WTC11 (cell line): ENCODE measurements around the gene VPREB3. TPM values are rescaled to one million over a fixed set of nuclear protein-coding genes. Genes with fewer than 3 reads are reported as not detected.

ENCODE experiments used
- ATAC-seq: fragments of 200-7000 bp; cut with Tn5 transposase; 2 replicates; pipeline ENCODE4 v1.10.0; 2021; ENCODE audit warnings: mild to moderate bottlenecking, moderate library complexity
- CTCF ChIA-PET: fragments of 300-600 bp; sonication (Branson Sonifier 250); formaldehyde crosslinking; loops from one replicate; lab custom pipeline; 2021; ENCODE audit warnings: antibody characterized with exemption; lab: Charles Lee
- POLR2A ChIA-PET: fragments of 350-600 bp; sonication (Branson Sonifier 250); formaldehyde crosslinking; loops from one replicate; lab custom pipeline; 2021; ENCODE audit warnings: antibody characterized with exemption; lab: Charles Lee
- DNase-seq: peaks from one replicate; pipeline ENCODE4 v3.0.0; 2021; ENCODE audit warnings: low spot score
- H3K27ac Mint-ChIP-seq: 2 replicates; pipeline ENCODE4 v1.8.0; 2021; ENCODE audit warnings: mixed read lengths
- H3K27me3 Mint-ChIP-seq: 2 replicates; pipeline ENCODE4 v1.8.0; 2021; ENCODE audit warnings: low read depth, mild to moderate bottlenecking, moderate library complexity, mixed read lengths
- H3K36me3 Mint-ChIP-seq: 2 replicates; pipeline ENCODE4 v1.8.0; 2021; ENCODE audit warnings: mixed read lengths
- H3K4me1 Mint-ChIP-seq: 2 replicates; pipeline ENCODE4 v1.8.0; 2022; ENCODE audit warnings: mixed read lengths
- H3K4me3 Mint-ChIP-seq: 2 replicates; pipeline ENCODE4 v1.8.0; 2021; ENCODE audit warnings: mild to moderate bottlenecking, moderate library complexity, mixed read lengths
- H3K9me3 Mint-ChIP-seq: 2 replicates; pipeline ENCODE4 v1.8.0; 2021; ENCODE audit warnings: mixed read lengths
- CBFB ChIP-seq: sonication (generic); formaldehyde crosslinking; IDR thresholded peaks from 2 replicates; pipeline ENCODE4 v1.8.1; 2022; ENCODE audit warnings: mild to moderate bottlenecking, low read depth, missing genetic modification reagents
- GABPB1 ChIP-seq: sonication (generic); formaldehyde crosslinking; IDR thresholded peaks from 2 replicates; pipeline ENCODE4 v1.8.1; 2023; ENCODE audit warnings: mild to moderate bottlenecking, missing genetic modification reagents
- JAZF1 ChIP-seq: fragments of 250-450 bp; sonication (Bioruptor Pico); IDR thresholded peaks from 2 replicates; pipeline ENCODE4 v1.9.0; 2021; ENCODE audit warnings: moderate library complexity, mild to moderate bottlenecking, inconsistent platforms
- SMAD4 ChIP-seq: sonication (generic); formaldehyde crosslinking; IDR thresholded peaks from 2 replicates; pipeline ENCODE4 v1.8.0; 2022; ENCODE audit warnings: mild to moderate bottlenecking, missing genetic modification reagents
- SOX15 ChIP-seq: fragments of 250-450 bp; sonication (Bioruptor Pico); IDR thresholded peaks from 2 replicates; pipeline ENCODE4 v1.9.0; 2021; ENCODE audit warnings: mild to moderate bottlenecking
- ZBTB21 ChIP-seq: sonication (generic); formaldehyde crosslinking; IDR thresholded peaks from 2 replicates; pipeline ENCODE4 v1.8.1; 2023; ENCODE audit warnings: mild to moderate bottlenecking, missing genetic modification reagents, borderline replicate concordance
- total RNA-seq: library from RNA; stranded (reverse); gene quantifications from 3 replicates; pipeline ENCODE4 v1.2.3, GENCODE V29; 2021
- TF ChIP-seq, protein P1 (sequence below): sonication (generic); formaldehyde crosslinking; IDR thresholded peaks from 2 replicates; pipeline ENCODE4 v1.8.0; 2022; ENCODE audit warnings: mild to moderate bottlenecking, missing genetic modification reagents
- TF ChIP-seq, protein P2 (sequence below): sonication (generic); formaldehyde crosslinking; IDR thresholded peaks from 2 replicates; pipeline ENCODE4 v1.8.1; 2023; ENCODE audit warnings: mild to moderate bottlenecking, missing genetic modification reagents, moderate library complexity
- TF ChIP-seq, protein P3 (sequence below): sonication (generic); formaldehyde crosslinking; IDR thresholded peaks from 2 replicates; pipeline ENCODE4 v1.8.1; 2022; ENCODE audit warnings: mild to moderate bottlenecking, missing genetic modification reagents, moderate library complexity, borderline replicate concordance
- TF ChIP-seq, protein P4 (sequence below): sonication (generic); formaldehyde crosslinking; IDR thresholded peaks from 2 replicates; pipeline ENCODE4 v1.8.0; 2022; ENCODE audit warnings: mild to moderate bottlenecking, missing genetic modification reagents
- TF ChIP-seq, protein P5 (sequence below): sonication (generic); formaldehyde crosslinking; IDR thresholded peaks from 2 replicates; pipeline ENCODE4 v1.8.0; 2023; ENCODE audit warnings: missing genetic modification reagents, mild to moderate bottlenecking, borderline replicate concordance

VPREB3 gene
- total RNA-seq, 1 experiment from 2014 or later, result 0.81 TPM

DNA sequence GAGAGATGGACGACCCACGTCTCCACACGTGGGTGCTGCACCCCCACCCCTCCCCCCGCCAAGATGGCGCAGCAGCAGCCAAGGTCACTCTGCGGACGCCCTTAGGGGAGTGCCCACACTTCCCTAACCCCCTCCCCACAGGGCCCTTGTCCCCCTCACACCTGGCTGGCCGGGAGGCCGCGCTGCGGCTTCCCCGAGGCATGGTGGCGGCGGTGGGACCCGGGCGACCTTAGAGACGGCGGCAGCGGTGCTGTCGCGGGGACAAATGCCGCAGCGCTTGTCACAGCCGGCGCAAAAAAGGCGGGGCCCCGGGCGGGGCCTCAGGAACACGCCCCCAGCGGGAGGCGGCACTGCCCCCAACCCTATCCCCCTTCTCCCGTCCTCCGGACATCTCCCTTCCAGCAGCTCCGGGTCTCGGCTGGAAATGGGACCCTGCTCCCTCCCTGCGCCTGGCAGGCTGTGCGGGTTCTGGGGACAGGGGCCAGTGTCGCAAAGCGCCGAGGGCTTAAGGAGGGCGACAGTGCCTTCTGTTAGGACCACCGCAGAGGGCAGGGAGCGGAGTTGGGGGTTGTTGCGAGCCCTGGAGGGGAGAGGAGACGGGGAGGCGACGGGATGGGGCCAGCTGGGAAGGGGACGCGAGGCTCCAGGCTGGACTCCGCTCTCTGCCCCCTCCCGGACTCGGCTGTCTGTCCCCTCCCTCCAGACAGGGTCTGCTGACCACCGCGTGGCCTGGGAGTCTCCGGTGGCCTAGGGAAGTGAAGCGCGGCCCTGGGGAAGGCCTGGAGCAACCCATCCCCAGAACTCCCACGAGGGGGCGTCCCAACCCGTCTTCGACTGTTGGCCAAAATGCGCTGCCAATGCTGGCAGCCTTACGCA is 13.7 kb upstream of the VPREB3 start, which contains the start of gene CHCHD10 (continued):
- TF ChIP-seq, protein P1, sequence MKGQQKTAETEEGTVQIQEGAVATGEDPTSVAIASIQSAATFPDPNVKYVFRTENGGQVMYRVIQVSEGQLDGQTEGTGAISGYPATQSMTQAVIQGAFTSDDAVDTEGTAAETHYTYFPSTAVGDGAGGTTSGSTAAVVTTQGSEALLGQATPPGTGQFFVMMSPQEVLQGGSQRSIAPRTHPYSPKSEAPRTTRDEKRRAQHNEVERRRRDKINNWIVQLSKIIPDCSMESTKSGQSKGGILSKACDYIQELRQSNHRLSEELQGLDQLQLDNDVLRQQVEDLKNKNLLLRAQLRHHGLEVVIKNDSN, result 0 out of 2 replicates have a peak, but pooled peaks have one; percentile 12
- TF ChIP-seq, protein P2, sequence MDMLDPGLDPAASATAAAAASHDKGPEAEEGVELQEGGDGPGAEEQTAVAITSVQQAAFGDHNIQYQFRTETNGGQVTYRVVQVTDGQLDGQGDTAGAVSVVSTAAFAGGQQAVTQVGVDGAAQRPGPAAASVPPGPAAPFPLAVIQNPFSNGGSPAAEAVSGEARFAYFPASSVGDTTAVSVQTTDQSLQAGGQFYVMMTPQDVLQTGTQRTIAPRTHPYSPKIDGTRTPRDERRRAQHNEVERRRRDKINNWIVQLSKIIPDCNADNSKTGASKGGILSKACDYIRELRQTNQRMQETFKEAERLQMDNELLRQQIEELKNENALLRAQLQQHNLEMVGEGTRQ, result peak; percentile 37; the same call in 1 of the 2 replicates
- TF ChIP-seq SMAD4 (CRISPR knock-in tag) (no peak), SOX15 (no peak), ZBTB21 (CRISPR knock-in tag) (peak; percentile 58; the same call in 1 of the 2 replicates)
- TF ChIP-seq, protein P3, sequence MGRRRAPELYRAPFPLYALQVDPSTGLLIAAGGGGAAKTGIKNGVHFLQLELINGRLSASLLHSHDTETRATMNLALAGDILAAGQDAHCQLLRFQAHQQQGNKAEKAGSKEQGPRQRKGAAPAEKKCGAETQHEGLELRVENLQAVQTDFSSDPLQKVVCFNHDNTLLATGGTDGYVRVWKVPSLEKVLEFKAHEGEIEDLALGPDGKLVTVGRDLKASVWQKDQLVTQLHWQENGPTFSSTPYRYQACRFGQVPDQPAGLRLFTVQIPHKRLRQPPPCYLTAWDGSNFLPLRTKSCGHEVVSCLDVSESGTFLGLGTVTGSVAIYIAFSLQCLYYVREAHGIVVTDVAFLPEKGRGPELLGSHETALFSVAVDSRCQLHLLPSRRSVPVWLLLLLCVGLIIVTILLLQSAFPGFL (CRISPR knock-in tag), result no peak

DNA sequence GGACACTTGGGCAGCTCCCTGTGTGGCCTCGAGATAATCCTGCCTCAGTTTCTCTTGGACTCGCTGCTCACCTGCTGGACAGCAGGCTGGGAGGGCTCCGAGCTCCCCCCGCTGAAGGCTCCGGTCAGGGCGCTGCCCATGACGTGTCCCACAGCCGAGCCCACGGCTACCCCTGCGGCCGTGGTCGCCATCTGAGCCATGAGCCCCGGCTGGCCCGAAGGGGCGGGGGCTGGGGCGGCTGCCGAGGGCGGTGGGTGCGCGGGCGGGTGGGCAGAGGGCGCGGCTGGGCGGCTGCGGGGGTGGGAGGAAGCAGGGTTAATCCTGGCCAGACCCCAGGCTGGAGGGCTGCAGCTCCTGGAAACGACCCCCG is 13.1 kb upstream of the VPREB3 start:
- Mint-ChIP-seq H3K4me3 (peak overlapping the region; percentile 89), H3K27ac (no peak overlapping the region), H3K4me1 (peaks cover 41% of the 10 kb centered on the region), H3K9me3 (no peaks in the 10 kb centered on the region), H3K36me3 (peaks cover 2% of the 10 kb centered on the region), H3K27me3 (peaks cover 16% of the 10 kb centered on the region)
- DNase-seq, result no peak
- no peak for ATAC-seq
- CTCF ChIA-PET, result interaction anchor here (0.6 to 4.0 kb wide), 16 partner anchors 9 to 301 kb away, joined by 3 to 77 read pairs (median 5); partner anchors contain the start of genes MIF, SLC2A11 and ZNF70
- POLR2A ChIA-PET, result interaction anchor here (0.8 to 1.6 kb wide), 2 partner anchors 83 to 90 kb away, joined by 3 to 4 read pairs; no protein-coding TSS in a partner anchor
- TF ChIP-seq CBFB, result peak; percentile 11; the same call in 1 of the 2 replicates
- no peak for TF ChIP-seq JAZF1 (CRISPR knock-in tag)

DNA sequence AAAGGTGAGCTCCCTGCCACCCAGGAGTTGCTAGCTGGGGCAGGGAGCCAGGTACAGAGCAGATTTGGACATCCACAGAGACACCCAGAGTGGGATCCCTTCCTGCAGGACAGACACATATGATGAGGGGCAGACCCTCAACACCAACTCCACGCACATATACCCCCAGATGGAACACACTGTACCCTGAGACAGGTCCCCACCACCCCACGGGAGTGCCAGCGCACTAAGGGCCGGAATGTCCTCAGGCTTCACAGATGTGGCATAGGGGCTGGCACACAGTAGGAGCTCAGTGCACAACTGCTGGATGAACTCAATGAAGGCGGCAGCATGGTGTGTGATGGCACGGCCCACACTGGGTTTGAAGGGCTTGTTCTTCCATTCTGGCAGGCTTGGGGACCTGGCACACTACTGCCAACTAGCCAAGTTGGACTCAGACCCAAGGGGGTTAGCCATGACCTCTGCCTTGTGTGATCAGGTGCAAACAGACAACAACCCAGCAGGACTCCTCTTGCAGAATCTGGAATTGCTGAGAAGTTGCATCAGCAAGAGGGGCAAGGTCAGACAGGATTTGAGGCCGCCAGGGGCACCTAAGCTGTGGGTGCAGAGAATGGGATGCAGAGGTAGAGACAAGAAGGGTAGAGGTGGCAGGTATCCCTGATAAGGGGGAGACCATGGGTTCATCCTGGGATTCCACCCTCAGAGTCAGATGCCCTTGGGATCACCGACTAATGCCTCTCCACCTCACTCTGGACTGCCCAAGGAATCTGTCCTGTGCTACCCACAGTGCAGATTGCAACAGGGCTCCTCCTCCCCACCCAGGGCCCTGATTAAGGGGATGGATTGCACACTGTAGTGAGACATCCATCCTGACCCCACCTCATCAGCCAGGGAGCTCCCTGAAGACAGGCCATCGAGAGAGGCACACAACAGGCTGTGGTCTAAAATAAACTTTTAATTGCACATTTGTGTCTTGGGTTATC is 11.0 kb upstream of the VPREB3 start:
- DNase-seq (no peak), ATAC-seq (no peak)
- TF ChIP-seq, protein P4, sequence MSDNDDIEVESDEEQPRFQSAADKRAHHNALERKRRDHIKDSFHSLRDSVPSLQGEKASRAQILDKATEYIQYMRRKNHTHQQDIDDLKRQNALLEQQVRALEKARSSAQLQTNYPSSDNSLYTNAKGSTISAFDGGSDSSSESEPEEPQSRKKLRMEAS (CRISPR knock-in tag), result peak; percentile 24; the same call in 1 of the 2 replicates
- peak; percentile 100 for TF ChIP-seq GABPB1 (CRISPR knock-in tag)
- TF ChIP-seq, protein P5, sequence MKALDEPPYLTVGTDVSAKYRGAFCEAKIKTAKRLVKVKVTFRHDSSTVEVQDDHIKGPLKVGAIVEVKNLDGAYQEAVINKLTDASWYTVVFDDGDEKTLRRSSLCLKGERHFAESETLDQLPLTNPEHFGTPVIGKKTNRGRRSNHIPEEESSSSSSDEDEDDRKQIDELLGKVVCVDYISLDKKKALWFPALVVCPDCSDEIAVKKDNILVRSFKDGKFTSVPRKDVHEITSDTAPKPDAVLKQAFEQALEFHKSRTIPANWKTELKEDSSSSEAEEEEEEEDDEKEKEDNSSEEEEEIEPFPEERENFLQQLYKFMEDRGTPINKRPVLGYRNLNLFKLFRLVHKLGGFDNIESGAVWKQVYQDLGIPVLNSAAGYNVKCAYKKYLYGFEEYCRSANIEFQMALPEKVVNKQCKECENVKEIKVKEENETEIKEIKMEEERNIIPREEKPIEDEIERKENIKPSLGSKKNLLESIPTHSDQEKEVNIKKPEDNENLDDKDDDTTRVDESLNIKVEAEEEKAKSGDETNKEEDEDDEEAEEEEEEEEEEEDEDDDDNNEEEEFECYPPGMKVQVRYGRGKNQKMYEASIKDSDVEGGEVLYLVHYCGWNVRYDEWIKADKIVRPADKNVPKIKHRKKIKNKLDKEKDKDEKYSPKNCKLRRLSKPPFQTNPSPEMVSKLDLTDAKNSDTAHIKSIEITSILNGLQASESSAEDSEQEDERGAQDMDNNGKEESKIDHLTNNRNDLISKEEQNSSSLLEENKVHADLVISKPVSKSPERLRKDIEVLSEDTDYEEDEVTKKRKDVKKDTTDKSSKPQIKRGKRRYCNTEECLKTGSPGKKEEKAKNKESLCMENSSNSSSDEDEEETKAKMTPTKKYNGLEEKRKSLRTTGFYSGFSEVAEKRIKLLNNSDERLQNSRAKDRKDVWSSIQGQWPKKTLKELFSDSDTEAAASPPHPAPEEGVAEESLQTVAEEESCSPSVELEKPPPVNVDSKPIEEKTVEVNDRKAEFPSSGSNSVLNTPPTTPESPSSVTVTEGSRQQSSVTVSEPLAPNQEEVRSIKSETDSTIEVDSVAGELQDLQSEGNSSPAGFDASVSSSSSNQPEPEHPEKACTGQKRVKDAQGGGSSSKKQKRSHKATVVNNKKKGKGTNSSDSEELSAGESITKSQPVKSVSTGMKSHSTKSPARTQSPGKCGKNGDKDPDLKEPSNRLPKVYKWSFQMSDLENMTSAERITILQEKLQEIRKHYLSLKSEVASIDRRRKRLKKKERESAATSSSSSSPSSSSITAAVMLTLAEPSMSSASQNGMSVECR, result no peak
- CTCF ChIA-PET, result interaction anchor here (0.9 to 1.5 kb wide), 3 partner anchors 60 to 85 kb away, joined by 3 to 5 read pairs (median 4); no protein-coding TSS in a partner anchor
- no peaks in the 10 kb centered on the region for H3K9me3 Mint-ChIP-seq
- peaks cover 32% of the 10 kb centered on the region for H3K4me1 Mint-ChIP-seq
- H3K36me3 Mint-ChIP-seq, result peaks cover 2% of the 10 kb centered on the region
- H3K27ac Mint-ChIP-seq, result no peak overlapping the region
- H3K27me3 Mint-ChIP-seq, result peaks cover 20% of the 10 kb centered on the region
- POLR2A ChIA-PET, result no interaction called here
- H3K4me3 Mint-ChIP-seq, result no peak overlapping the region
